Peyer's patch (tissue), 4 donors: ENCODE results near the gene FILIP1L. TPM values are rescaled to one million over a fixed set of nuclear protein-coding genes. Genes with fewer than 3 reads are reported as not detected.

Experiments
- DNase-seq, 3 donors: peaks; one replicate each; pipeline ENCODE4 v3.0.0-alpha.2; 2017 to 2019
- H3K27ac ChIP-seq, 4 donors: fragments of 200-600 bp; sonication (generic); one replicate each; pipeline ENCODE4 v1.5.1; 2016 to 2019
- H3K27me3 ChIP-seq, 2 donors: fragments of 200-600 bp; sonication (generic); one replicate each; pipeline ENCODE4 v1.5.1; 2019
- H3K36me3 ChIP-seq, 3 donors: fragments of 200-600 bp; sonication (generic); one replicate each; pipeline ENCODE4 v1.5.1; 2016 to 2019
- H3K4me1 ChIP-seq, 4 donors: fragments of 200-600 bp; sonication (generic); one replicate each; pipeline ENCODE4 v1.5.1; 2016 to 2019
- H3K4me3 ChIP-seq, 4 donors: fragments of 200-600 bp; sonication (generic); 1 replicate in 3 of 4; 2 replicates in 1 of 4; pipeline ENCODE4 v1.5.1; 2016 to 2019; ENCODE audit warnings: mild to moderate bottlenecking in 1 of 4
- H3K9me3 ChIP-seq, 4 donors: fragments of 200-600 bp; sonication (generic); one replicate each; pipeline ENCODE4 v1.5.1; 2016 to 2019; ENCODE audit warnings: mild to moderate bottlenecking in 1 of 4
- CTCF ChIP-seq, 6 experiments: fragments of 450-650 bp in 4 of 6; fragments of 200-600 bp in 2 of 6; sonication (generic) in 1 of 6; IDR thresholded peaks; one replicate each; pipeline ENCODE4 v1.5.1; 2017 to 2019; ENCODE audit warnings: antibody characterized with exemption in 6 of 6, mild to moderate bottlenecking in 3 of 6, moderate library complexity in 1 of 6
- POLR2A ChIP-seq, 2 donors: fragments of 450-650 bp; IDR thresholded peaks; one replicate each; pipeline ENCODE4 v1.5.1; 2017; ENCODE audit warnings: antibody characterized with exemption in 2 of 2, mild to moderate bottlenecking in 2 of 2, moderate library complexity in 2 of 2
- total RNA-seq, 4 donors: library from RNA; depleted of rRNA; stranded (reverse); fragments of >200 nt; gene quantifications; one replicate each; pipeline ENCODE4 v1.1.0, GENCODE V29; 2016

The FILIP1L gene
- total RNA-seq, 4 donors from 2014 or later, result 5.3 to 69.3 (median 13.1) TPM

- no peaks in the 10 kb centered on the region for H3K9me3 ChIP-seq
- H3K4me1 ChIP-seq, result no peaks in the 10 kb centered on the region
- no peaks in the 10 kb centered on the region for H3K36me3 ChIP-seq
- TF ChIP-seq POLR2A (IDR thresholded peaks at IDR 0.05) (no peak), CTCF (IDR thresholded peaks at IDR 0.05) (no peak)
- H3K27ac ChIP-seq, result no peak overlapping the region
- DNase-seq, result no peak
- H3K27me3 ChIP-seq, result no peaks in the 10 kb centered on the region
- no peak overlapping the region for H3K4me3 ChIP-seq
These were observed 204.4 kb downstream of the FILIP1L start for GRCh38 chr3:99909714-99910495.

- no peaks in the 10 kb centered on the region for H3K36me3 ChIP-seq
- H3K9me3 ChIP-seq, result no peaks in the 10 kb centered on the region
- no peaks in the 10 kb centered on the region for H3K4me1 ChIP-seq
- DNase-seq, result no peak
- no peak overlapping the region for H3K4me3 ChIP-seq
- TF ChIP-seq CTCF (IDR thresholded peaks at IDR 0.05) (no peak), POLR2A (IDR thresholded peaks at IDR 0.05) (no peak)
- no peaks in the 10 kb centered on the region for H3K27me3 ChIP-seq
- no peak overlapping the region for H3K27ac ChIP-seq
These were observed 206.2 kb downstream of the FILIP1L start for GRCh38 chr3:99907959-99908544.

- TF ChIP-seq POLR2A (IDR thresholded peaks at IDR 0.05) (no peak), CTCF (IDR thresholded peaks at IDR 0.05) (no peak)
- Histone ChIP-seq H3K27me3 (no peaks in the 10 kb centered on the region), H3K36me3 (no peaks in the 10 kb centered on the region), H3K4me3 (no peak overlapping the region), H3K4me1 (no peaks in the 10 kb centered on the region), H3K27ac (no peak overlapping the region), H3K9me3 (no peaks in the 10 kb centered on the region)
- DNase-seq, result no peak
These were observed 210.4 kb downstream of the FILIP1L start for GRCh38 chr3:99903869-99904268.

- H3K27ac ChIP-seq, result peak overlapping the region in 1 of 4 donors; percentile 4
- H3K4me1 ChIP-seq, result no peaks in the 10 kb centered on the region
- no peaks in the 10 kb centered on the region for H3K36me3 ChIP-seq
- TF ChIP-seq CTCF (IDR thresholded peaks at IDR 0.05) (no peak), POLR2A (IDR thresholded peaks at IDR 0.05) (no peak)
- H3K9me3 ChIP-seq, result no peaks in the 10 kb centered on the region
- DNase-seq, result no peak
- no peaks in the 10 kb centered on the region for H3K27me3 ChIP-seq
- H3K4me3 ChIP-seq, result no peak overlapping the region
These were observed 212.2 kb downstream of the FILIP1L start for GRCh38 chr3:99902091-99902490.

- no peaks in the 10 kb centered on the region for H3K9me3 ChIP-seq
- TF ChIP-seq POLR2A (IDR thresholded peaks at IDR 0.05), result no peak
- TF ChIP-seq CTCF (IDR thresholded peaks at IDR 0.05), result no peak
- H3K36me3 ChIP-seq, result no peaks in the 10 kb centered on the region
- DNase-seq, result no peak
- peak overlapping the region in 2 of 4 donors; percentile 51 to 57 for H3K27ac ChIP-seq
- H3K27me3 ChIP-seq, result no peaks in the 10 kb centered on the region
- no peaks in the 10 kb centered on the region for H3K4me1 ChIP-seq
- no peak overlapping the region for H3K4me3 ChIP-seq
These were observed 212.9 kb downstream of the FILIP1L start for GRCh38 chr3:99901200-99901926.
